Neural cell (in vitro differentiated cells): ENCODE measurements around the gene RMDN2. TPM values are rescaled to one million over a fixed set of nuclear protein-coding genes. Genes with fewer than 3 reads are reported as not detected.

ENCODE experiments used
- H2AFZ ChIP-seq: fragments of 200-600, 300-800 bp; sonication (generic), shearing (Covaris generic); 2 replicates; pipeline ENCODE4 v1.6.0; 2014; ENCODE audit warnings: low read depth, mild to moderate bottlenecking, antibody characterized with exemption, low read length, moderate library complexity
- H3F3A ChIP-seq: fragments of 200-600 bp; shearing (Covaris generic); 2 replicates; pipeline ENCODE4 v1.6.1; 2016; ENCODE audit warnings: mild to moderate bottlenecking, moderate library complexity, mixed read lengths, antibody characterized with exemption, low read length; ENCODE audit not compliant: insufficient read depth, poor library complexity, severe bottlenecking
- H3K27ac ChIP-seq: fragments of 200-600, 300-800 bp; sonication (generic), shearing (Covaris generic); 2 replicates; pipeline ENCODE4 v1.5.1; 2014; ENCODE audit warnings: mild to moderate bottlenecking, low read length, moderate library complexity
- H3K27me3 ChIP-seq: fragments of 300-800, 200-600 bp; sonication (generic), shearing (Covaris generic); 2 replicates; pipeline ENCODE4 v1.6.0; 2014; ENCODE audit warnings: mild to moderate bottlenecking, low read depth, low read length, moderate library complexity; ENCODE audit not compliant: insufficient read depth
- H3K36me3 ChIP-seq: fragments of 300-800, 200-600 bp; sonication (generic), shearing (Covaris generic); 2 replicates; pipeline ENCODE4 v1.5.1; 2014; ENCODE audit warnings: mild to moderate bottlenecking, antibody characterized with exemption, low read length, moderate library complexity; ENCODE audit not compliant: insufficient read depth
- H3K4me2 ChIP-seq: fragments of 300-800, 200-600 bp; sonication (generic), shearing (Covaris generic); 2 replicates; pipeline ENCODE4 v1.6.0; 2014; ENCODE audit warnings: mild to moderate bottlenecking, low read length
- H3K4me3 ChIP-seq: fragments of 300-800, 200-600 bp; sonication (generic), shearing (Covaris generic); 2 replicates; pipeline ENCODE4 v1.5.1; 2014; ENCODE audit warnings: mild to moderate bottlenecking, low read length, moderate library complexity
- H3K79me2 ChIP-seq: fragments of 200-600 bp; shearing (Covaris generic); replicated peaks from 2 replicates; pipeline ENCODE4 v1.6.0; 2014; ENCODE audit warnings: mild to moderate bottlenecking, low read length, moderate library complexity; ENCODE audit not compliant: insufficient read depth
- H3K9ac ChIP-seq: fragments of 300-800, 200-600 bp; sonication (generic), shearing (Covaris generic); 2 replicates; pipeline ENCODE4 v1.6.1; 2016; ENCODE audit warnings: mild to moderate bottlenecking, low read length, mixed read lengths
- H3K9me2 ChIP-seq: fragments of 200-600 bp; shearing (Covaris generic); 2 replicates; pipeline ENCODE4 v1.6.1; 2016; ENCODE audit warnings: mild to moderate bottlenecking, low read length, mixed read lengths; ENCODE audit not compliant: insufficient read depth
- H3K9me3 ChIP-seq: fragments of 200-600, 300-800 bp; sonication (generic), shearing (Covaris generic); 2 replicates; pipeline ENCODE4 v1.6.1; 2016; ENCODE audit warnings: mild to moderate bottlenecking, mixed run types, low read length, moderate library complexity, mixed read lengths
- H4K20me1 ChIP-seq: fragments of 200-600 bp; shearing (Covaris generic); 2 replicates; pipeline ENCODE4 v1.6.1; 2016; ENCODE audit warnings: mild to moderate bottlenecking, mixed run types; ENCODE audit not compliant: insufficient read depth
- CTCF ChIP-seq: fragments of 450-650 bp; IDR thresholded peaks from 2 replicates; pipeline ENCODE4 v1.5.1; 2014; ENCODE audit warnings: antibody characterized with exemption, mild to moderate bottlenecking, moderate library complexity; ENCODE audit not compliant: poor library complexity, severe bottlenecking
- EP300 ChIP-seq: fragments of 450-650 bp; conservative IDR thresholded peaks from 2 replicates; pipeline ENCODE4 v1.6.1; 2014; ENCODE audit warnings: antibody characterized with exemption, mild to moderate bottlenecking, moderate library complexity; ENCODE audit not compliant: poor library complexity, severe bottlenecking
- EZH2 ChIP-seq: fragments of 200-600, 300-800 bp; shearing (Covaris generic), sonication (generic); IDR thresholded peaks from 2 replicates; pipeline ENCODE4 v1.6.1; 2014; ENCODE audit warnings: antibody characterized with exemption, low read length, borderline replicate concordance, mild to moderate bottlenecking; ENCODE audit not compliant: insufficient read depth, poor library complexity, severe bottlenecking
- MXI1 ChIP-seq: fragments of 450-650 bp; conservative IDR thresholded peaks from 2 replicates; pipeline ENCODE4 v1.6.1; 2014; ENCODE audit warnings: antibody characterized with exemption, mild to moderate bottlenecking; ENCODE audit not compliant: poor library complexity, severe bottlenecking
- POLR2AphosphoS5 ChIP-seq: IDR thresholded peaks from 2 replicates; pipeline ENCODE4 v1.6.1; 2012
- RAD21 ChIP-seq: fragments of 450-650 bp; conservative IDR thresholded peaks from 2 replicates; pipeline ENCODE4 v1.6.1; 2014; ENCODE audit warnings: antibody characterized with exemption, mild to moderate bottlenecking, moderate library complexity
- REST ChIP-seq: IDR thresholded peaks from 2 replicates; pipeline ENCODE4 v1.6.1; 2012; ENCODE audit warnings: borderline replicate concordance
- SMC3 ChIP-seq: fragments of 450-650 bp; conservative IDR thresholded peaks from 2 replicates; pipeline ENCODE4 v1.6.1; 2014; ENCODE audit warnings: antibody characterized with exemption, mild to moderate bottlenecking, moderate library complexity; ENCODE audit not compliant: poor library complexity
- TAF1 ChIP-seq: IDR thresholded peaks from 2 replicates; pipeline ENCODE4 v1.6.1; 2012; ENCODE audit warnings: low read depth
- polyA plus RNA-seq: library from polyadenylated mRNA; depleted of rRNA; stranded (reverse); fragments of >200 nt; gene quantifications from 2 replicates; pipeline ENCODE4 v1.2.3, GENCODE V29; 2014

The RMDN2 gene
- polyA plus RNA-seq, 1 donor from 2014 or later = 5.5 TPM

GRCh38 chr2:37969731-37970130, 44.6 kb downstream of the RMDN2 start:
- H3F3A ChIP-seq = no peaks in the 10 kb centered on the region
- no peaks in the 10 kb centered on the region for H3K9me3 ChIP-seq
- H2AFZ ChIP-seq = no peak overlapping the region
- no peak overlapping the region for H3K4me2 ChIP-seq
- no peaks in the 10 kb centered on the region for H4K20me1 ChIP-seq
- H3K27me3 ChIP-seq = no peaks in the 10 kb centered on the region
- no peak overlapping the region for H3K4me3 ChIP-seq
- H3K27ac ChIP-seq = no peak overlapping the region
- TF ChIP-seq RAD21 = no peak
- no peak for TF ChIP-seq CTCF
- no peak for TF ChIP-seq POLR2AphosphoS5
- no peak for TF ChIP-seq REST
- no peak for TF ChIP-seq SMC3
- TF ChIP-seq MXI1 = no peak
- TF ChIP-seq EZH2 = no peak
- TF ChIP-seq TAF1 = no peak
- TF ChIP-seq EP300 = no peak
- no peaks in the 10 kb centered on the region for H3K36me3 ChIP-seq
- no peaks in the 10 kb centered on the region for H3K9me2 ChIP-seq
- H3K79me2 ChIP-seq = no peaks in the 10 kb centered on the region
- H3K9ac ChIP-seq = no peak overlapping the region

- Histone ChIP-seq H3K79me2 (no peaks in the 10 kb centered on the region), H3F3A (no peaks in the 10 kb centered on the region), H2AFZ (no peak overlapping the region), H3K27me3 (no peaks in the 10 kb centered on the region), H3K9ac (no peak overlapping the region), H3K9me2 (no peaks in the 10 kb centered on the region), H3K27ac (no peak overlapping the region), H3K4me3 (no peak overlapping the region), H3K4me2 (no peak overlapping the region), H3K9me3 (no peaks in the 10 kb centered on the region), H3K36me3 (no peaks in the 10 kb centered on the region), H4K20me1 (no peaks in the 10 kb centered on the region)
- no peak for TF ChIP-seq TAF1
- no peak for TF ChIP-seq CTCF
- TF ChIP-seq REST = no peak
- no peak for TF ChIP-seq EZH2
- no peak for TF ChIP-seq MXI1
- TF ChIP-seq RAD21 = no peak
- TF ChIP-seq SMC3 = no peak
- no peak for TF ChIP-seq POLR2AphosphoS5
- TF ChIP-seq EP300 = no peak
Observed at GRCh38 chr2:37971971-37972370, 46.9 kb downstream of the RMDN2 start.
